PFSK-1 (cell line): Measurements from ENCODE around the gene MRTFA.

ENCODE experiments used
- FOXP2 ChIP-seq: optimal IDR thresholded peaks from 2 replicates; pipeline ENCODE3; 2011; ENCODE audit warnings: borderline replicate concordance, control low read depth, inconsistent platforms; ENCODE audit not compliant: insufficient read depth; ENCODE audit errors: extremely low read length, extremely low read depth
- POLR2AphosphoS5 ChIP-seq: IDR thresholded peaks from 2 replicates; pipeline ENCODE4 v1.6.1; 2012; ENCODE audit warnings: low read depth, mild to moderate bottlenecking, control low read depth, low read length, moderate library complexity
- SIN3A ChIP-seq: IDR thresholded peaks from 2 replicates; pipeline ENCODE4 v1.6.1; 2012; ENCODE audit warnings: mild to moderate bottlenecking, low read length, moderate library complexity, borderline replicate concordance; ENCODE audit not compliant: insufficient read depth
- TF ChIP-seq, protein P1 (sequence below), 2 experiments: IDR thresholded peaks; 2 replicates each; pipeline versions ENCODE4 v1.6.1 to v1.8.0; 2011 to 2012; ENCODE audit warnings: low read depth in 2 of 2, low read length in 2 of 2, control low read depth in 1 of 2, inconsistent platforms in 1 of 2, mild to moderate bottlenecking in 1 of 2, moderate library complexity in 1 of 2; ENCODE audit not compliant: insufficient read depth in 1 of 2

DNA sequence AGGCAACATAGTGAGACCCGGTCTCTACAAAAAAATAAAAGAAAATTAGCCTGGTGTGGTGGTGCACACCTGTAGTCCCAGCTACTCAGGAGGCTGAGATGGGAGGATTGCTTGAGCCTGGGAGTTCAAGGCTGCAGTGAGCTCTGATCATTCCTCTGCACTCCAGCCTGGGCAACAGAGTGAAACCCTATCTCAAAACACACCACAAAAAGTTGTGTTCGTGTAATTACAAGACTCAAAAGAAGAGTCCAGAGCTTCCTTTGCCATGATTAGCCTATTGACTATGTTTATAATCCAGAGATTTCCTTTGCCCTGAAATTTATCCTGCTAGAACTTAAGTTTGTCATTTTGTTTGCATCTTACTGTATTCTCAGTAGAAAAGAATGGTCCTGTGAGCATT, 245.1 kb downstream of the MRTFA start:
- TF ChIP-seq, protein P1, sequence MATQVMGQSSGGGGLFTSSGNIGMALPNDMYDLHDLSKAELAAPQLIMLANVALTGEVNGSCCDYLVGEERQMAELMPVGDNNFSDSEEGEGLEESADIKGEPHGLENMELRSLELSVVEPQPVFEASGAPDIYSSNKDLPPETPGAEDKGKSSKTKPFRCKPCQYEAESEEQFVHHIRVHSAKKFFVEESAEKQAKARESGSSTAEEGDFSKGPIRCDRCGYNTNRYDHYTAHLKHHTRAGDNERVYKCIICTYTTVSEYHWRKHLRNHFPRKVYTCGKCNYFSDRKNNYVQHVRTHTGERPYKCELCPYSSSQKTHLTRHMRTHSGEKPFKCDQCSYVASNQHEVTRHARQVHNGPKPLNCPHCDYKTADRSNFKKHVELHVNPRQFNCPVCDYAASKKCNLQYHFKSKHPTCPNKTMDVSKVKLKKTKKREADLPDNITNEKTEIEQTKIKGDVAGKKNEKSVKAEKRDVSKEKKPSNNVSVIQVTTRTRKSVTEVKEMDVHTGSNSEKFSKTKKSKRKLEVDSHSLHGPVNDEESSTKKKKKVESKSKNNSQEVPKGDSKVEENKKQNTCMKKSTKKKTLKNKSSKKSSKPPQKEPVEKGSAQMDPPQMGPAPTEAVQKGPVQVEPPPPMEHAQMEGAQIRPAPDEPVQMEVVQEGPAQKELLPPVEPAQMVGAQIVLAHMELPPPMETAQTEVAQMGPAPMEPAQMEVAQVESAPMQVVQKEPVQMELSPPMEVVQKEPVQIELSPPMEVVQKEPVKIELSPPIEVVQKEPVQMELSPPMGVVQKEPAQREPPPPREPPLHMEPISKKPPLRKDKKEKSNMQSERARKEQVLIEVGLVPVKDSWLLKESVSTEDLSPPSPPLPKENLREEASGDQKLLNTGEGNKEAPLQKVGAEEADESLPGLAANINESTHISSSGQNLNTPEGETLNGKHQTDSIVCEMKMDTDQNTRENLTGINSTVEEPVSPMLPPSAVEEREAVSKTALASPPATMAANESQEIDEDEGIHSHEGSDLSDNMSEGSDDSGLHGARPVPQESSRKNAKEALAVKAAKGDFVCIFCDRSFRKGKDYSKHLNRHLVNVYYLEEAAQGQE (IDR thresholded peaks at IDR 0.05; ENCODE audit: insufficient read depth in 1 of 2, low read depth in 2 of 2, low read length in 2 of 2), result no peak
- TF ChIP-seq POLR2AphosphoS5 (no peak), SIN3A (no peak), FOXP2 (no peak)
